ENCODE results near the gene SCMH1. TPM values are rescaled to one million over a fixed set of nuclear protein-coding genes. Genes with fewer than 3 reads are reported as not detected.

The SCMH1 gene
- total and polyA plus RNA-seq, 2 of the 4 experiments (the other 2 are of a cell fraction), result 9.0 to 19.4 TPM

- H3K56ac ChIP-seq (ENCODE audit: extremely low read depth, insufficient read depth, low read length), result no peak overlapping the region
- H2BK15ac ChIP-seq (ENCODE audit: low read depth, low read length), result no peak overlapping the region
- no peak for ATAC-seq (ENCODE audit: low read depth)
- no peak overlapping the region for H2AK5ac ChIP-seq (ENCODE audit: low read depth, low read length)
- no peak overlapping the region for H3K23ac ChIP-seq (ENCODE audit: low read depth, low read length)
- H2BK20ac ChIP-seq (ENCODE audit: low read depth, low read length), result no peak overlapping the region
- 86% methylated on average over 1 of the region's 4 CpGs; no CpG with 5 or more reads in 1 of the 2 experiments for WGBS, 2 experiments (ENCODE audit: extremely low coverage in 2 of 2, insufficient read length in 1 of 2)
- no peaks in the 10 kb centered on the region for H3K9me1 ChIP-seq (ENCODE audit: insufficient read depth, low read length)
- H3K4ac ChIP-seq (ENCODE audit: low read depth, low read length), result no peak overlapping the region
- no peaks in the 10 kb centered on the region for H3K79me1 ChIP-seq (ENCODE audit: low read depth in 1 of 2, low read length in 2 of 2)
- H3K4me1 ChIP-seq (ENCODE audit: control insufficient read depth, insufficient read depth, low read length), result no peaks in the 10 kb centered on the region
- H4K5ac ChIP-seq (ENCODE audit: low read depth, low read length), result no peak overlapping the region
- CTCF ChIA-PET, result no interaction called here
- H2AK9ac ChIP-seq (replicated peaks; ENCODE audit: low read depth, low read length, poor library complexity), result no peak overlapping the region
- no peak overlapping the region for H2BK5ac ChIP-seq (ENCODE audit: low read depth, low read length, poor library complexity, severe bottlenecking)
- H2BK120ac ChIP-seq (ENCODE audit: low read depth, low read length), result no peak overlapping the region
- in situ Hi-C loops (cut with MboI; ENCODE audit: low sequenced_read_pairs), result no loop called here
- H3K18ac ChIP-seq (ENCODE audit: low read depth, low read length), result no peak overlapping the region
- no peak overlapping the region for H3K14ac ChIP-seq (replicated peaks; ENCODE audit: low read depth, low read length)
- intact Hi-C loops (cut with micrococcal nuclease), result no loop called here
- no peaks in the 10 kb centered on the region for H3K36me3 ChIP-seq (ENCODE audit: control insufficient read depth, insufficient read depth, low read length)
- no peak overlapping the region for H3K27ac ChIP-seq (ENCODE audit: insufficient read depth, low read length)
- no peak overlapping the region for H4K8ac ChIP-seq (ENCODE audit: low read depth in 2 of 2, low read length in 2 of 2)
- no peak for DNase-seq
- H4K20me1 ChIP-seq (ENCODE audit: insufficient read depth, low read length), result no peaks in the 10 kb centered on the region
- H3K27me3 ChIP-seq (ENCODE audit: control insufficient read depth, insufficient read depth, low read length), result peaks cover 68% of the 10 kb centered on the region
- POLR2A ChIA-PET (ENCODE audit: unreplicated experiment), result no interaction called here
- dilution Hi-C loops (cut with HindIII; ENCODE audit: low sequenced_read_pairs, unreplicated experiment), result no loop called here
- BruUV-seq (replicated peaks), result no TSS peak
- no peak overlapping the region for H2AFZ ChIP-seq (replicated peaks; ENCODE audit: low read length, poor library complexity)
- no peak overlapping the region for H3K4me2 ChIP-seq (ENCODE audit: low read depth, low read length)
- H3K9me3 ChIP-seq (ENCODE audit: control insufficient read depth, insufficient read depth, low read length), result no peaks in the 10 kb centered on the region
- no peak overlapping the region for H4K91ac ChIP-seq (ENCODE audit: insufficient read depth, low read depth, low read length)
- H3K4me3 ChIP-seq (ENCODE audit: insufficient read depth, low read depth, low read length), result no peak overlapping the region
- TF ChIP-seq MXI1 (IDR thresholded peaks at IDR 0.05; ENCODE audit: borderline replicate concordance, low read depth, low read length), result no peak
- H3K9ac ChIP-seq (ENCODE audit: low read depth, low read length), result no peak overlapping the region
These were observed 44.9 kb upstream of the SCMH1 start for GRCh38 chr1:41286992-41287391.

All from IMR-90 (cell line).